ENCODE measurements around the gene GAB4. TPM values are rescaled to one million over a fixed set of nuclear protein-coding genes. Genes with fewer than 3 reads are reported as not detected.
"Not testable (repeated sequence)": the region's sequence is repeated elsewhere in the genome, so short reads cannot be mapped to it uniquely, and the experiment has no call there.

Gene GAB4
- total RNA-seq, 1 donor, result not detected

DNA sequence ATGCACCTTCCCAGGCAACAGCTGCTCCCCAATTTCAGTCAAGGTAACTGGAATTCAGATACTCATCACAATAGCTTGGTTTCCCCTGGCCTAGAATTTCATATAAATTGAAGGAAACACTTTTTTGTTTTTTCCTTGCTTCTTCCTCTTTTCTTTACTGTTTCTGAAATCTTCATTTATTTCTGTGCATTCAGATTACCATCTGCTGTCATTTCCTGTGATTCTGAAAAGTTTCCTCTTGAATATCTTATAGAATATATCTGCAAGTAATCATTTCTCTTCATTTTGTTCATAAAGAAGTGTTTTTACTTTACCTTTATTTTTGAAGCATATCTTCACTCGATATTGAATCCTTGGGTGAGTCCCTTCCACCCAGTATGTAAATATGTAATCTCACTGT lies 85.3 kb downstream of the GAB4 start:
- TF ChIP-seq, protein P1, sequence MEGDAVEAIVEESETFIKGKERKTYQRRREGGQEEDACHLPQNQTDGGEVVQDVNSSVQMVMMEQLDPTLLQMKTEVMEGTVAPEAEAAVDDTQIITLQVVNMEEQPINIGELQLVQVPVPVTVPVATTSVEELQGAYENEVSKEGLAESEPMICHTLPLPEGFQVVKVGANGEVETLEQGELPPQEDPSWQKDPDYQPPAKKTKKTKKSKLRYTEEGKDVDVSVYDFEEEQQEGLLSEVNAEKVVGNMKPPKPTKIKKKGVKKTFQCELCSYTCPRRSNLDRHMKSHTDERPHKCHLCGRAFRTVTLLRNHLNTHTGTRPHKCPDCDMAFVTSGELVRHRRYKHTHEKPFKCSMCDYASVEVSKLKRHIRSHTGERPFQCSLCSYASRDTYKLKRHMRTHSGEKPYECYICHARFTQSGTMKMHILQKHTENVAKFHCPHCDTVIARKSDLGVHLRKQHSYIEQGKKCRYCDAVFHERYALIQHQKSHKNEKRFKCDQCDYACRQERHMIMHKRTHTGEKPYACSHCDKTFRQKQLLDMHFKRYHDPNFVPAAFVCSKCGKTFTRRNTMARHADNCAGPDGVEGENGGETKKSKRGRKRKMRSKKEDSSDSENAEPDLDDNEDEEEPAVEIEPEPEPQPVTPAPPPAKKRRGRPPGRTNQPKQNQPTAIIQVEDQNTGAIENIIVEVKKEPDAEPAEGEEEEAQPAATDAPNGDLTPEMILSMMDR (IDR thresholded peaks at IDR 0.05; ENCODE audit: insufficient read depth, low read depth, low read length), result no peak
- no peak overlapping the region for H3K4me3 ChIP-seq (ENCODE audit: low read depth, low read length)
- no peak for DNase-seq (ENCODE audit: low read depth)

- TF ChIP-seq, protein P1 (IDR thresholded peaks at IDR 0.05; ENCODE audit: insufficient read depth, low read depth, low read length), result no peak
- no peak for DNase-seq (ENCODE audit: low read depth)
- H3K4me3 ChIP-seq (ENCODE audit: low read depth, low read length), result no peak overlapping the region
Observed at GRCh38 chr22:16922076-16922475, 85.9 kb downstream of the GAB4 start.

GRCh38 chr22:16917144-16918003 lies 90.6 kb downstream of the GAB4 start:
- TF ChIP-seq, protein P1 (IDR thresholded peaks at IDR 0.05; ENCODE audit: insufficient read depth, low read depth, low read length), result peak; percentile 31
- H3K4me3 ChIP-seq (ENCODE audit: low read depth, low read length), result no peak overlapping the region
- DNase-seq (ENCODE audit: low read depth), result peak; percentile 15

GRCh38 chr22:16915701-16916100 lies 92.3 kb downstream of the GAB4 start:
- H3K4me3 ChIP-seq (ENCODE audit: low read depth, low read length), result no peak overlapping the region
- TF ChIP-seq, protein P1 (IDR thresholded peaks at IDR 0.05; ENCODE audit: insufficient read depth, low read depth, low read length), result no peak
- DNase-seq (ENCODE audit: low read depth), result no peak

DNA sequence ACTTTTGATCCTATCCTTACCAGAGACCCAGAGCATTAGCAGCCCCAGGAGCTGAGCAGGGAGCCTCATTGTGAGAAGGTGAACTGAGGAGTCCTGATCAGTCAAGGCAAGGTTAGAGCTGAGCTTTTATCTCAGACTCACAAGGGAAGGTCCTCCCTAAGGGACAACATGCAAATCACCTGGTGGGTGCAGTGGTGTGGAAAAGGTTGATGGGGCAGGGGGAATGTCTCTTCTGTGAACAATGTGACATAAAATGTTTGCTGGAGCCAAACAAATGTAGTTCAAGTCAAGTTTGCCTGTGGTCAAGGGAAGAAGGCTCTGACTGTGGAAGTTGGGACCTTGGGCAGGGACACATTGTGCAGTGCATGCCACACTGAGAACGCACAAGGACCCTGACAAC lies 93.1 kb downstream of the GAB4 start:
- DNase-seq (ENCODE audit: low read depth); H3K4me3 ChIP-seq (ENCODE audit: low read depth, low read length): not testable (repeated sequence)

- DNase-seq (ENCODE audit: low read depth), result no peak
- no peak overlapping the region for H3K4me3 ChIP-seq (ENCODE audit: low read depth, low read length)
Observed at GRCh38 chr22:16914006-16914405, 94.0 kb downstream of the GAB4 start.

DNA sequence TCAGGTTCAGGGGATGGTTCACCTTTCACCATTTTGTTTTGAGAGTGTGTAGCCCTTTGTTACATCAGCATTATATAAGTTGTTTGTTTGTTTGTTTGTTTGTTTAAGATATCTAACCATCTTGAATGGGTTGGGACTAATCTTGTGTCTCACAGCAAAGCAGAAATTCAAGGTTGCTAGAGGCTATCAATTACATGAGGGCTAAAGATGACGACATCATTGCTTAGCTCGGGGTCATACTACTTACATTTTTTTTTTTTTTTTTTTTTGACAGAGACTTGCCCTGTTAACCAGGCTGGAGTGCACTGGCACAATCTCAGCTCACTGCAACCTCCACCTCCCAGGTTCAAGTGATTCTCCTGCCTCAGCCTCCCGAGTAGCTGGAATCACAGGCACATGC lies 95.7 kb downstream of the GAB4 start:
- DNase-seq (ENCODE audit: low read depth), result no peak
- TF ChIP-seq, protein P1 (IDR thresholded peaks at IDR 0.05; ENCODE audit: insufficient read depth, low read depth, low read length), result no peak
- H3K4me3 ChIP-seq (ENCODE audit: low read depth, low read length), result no peak overlapping the region

More at GRCh38 chr22:16914006-16914405, 94.0 kb downstream of the GAB4 start:
- TF ChIP-seq, protein P1 (IDR thresholded peaks at IDR 0.05; ENCODE audit: insufficient read depth, low read depth, low read length), result no peak

Other genes starting within 250 kb of the GAB4 start
- gene XKR3, start 182.8 kb downstream of the GAB4 start, total RNA-seq, result not detected in 2 replicates
- gene IL17RA, start 76.8 kb upstream of the GAB4 start, total RNA-seq, result 5.8 and 7.3 TPM in 2 replicates
- under 0.01 TPM in 2 replicates for gene TMEM121B, start 113.1 kb upstream of the GAB4 start, total RNA-seq
- gene HDHD5, start 151.1 kb upstream of the GAB4 start, total RNA-seq, result 24.2 and 28.7 TPM in 2 replicates
- gene ADA2, start 211.2 kb upstream of the GAB4 start, total RNA-seq, result 1.3 and 6.1 TPM in 2 replicates